DMS53 (cell line): ENCODE data around the gene ADAT3.
"Not testable (repeated sequence)": the region's sequence is repeated elsewhere in the genome, so short reads cannot be mapped to it uniquely, and the experiment has no call there.

Experiments
- DNase-seq: peaks from one replicate; lab custom pipeline; 2025; lab: John Stamatoyannopoulos, UW

Gene ADAT3

GRCh38 chr19:1882786-1883692, 22.2 kb upstream of the ADAT3 start:
- DNase-seq = no peak

GRCh38 chr19:1883784-1884183, 21.4 kb upstream of the ADAT3 start:
- DNase-seq = no peak

- DNase-seq = no peak
These were observed 20.9 kb upstream of the ADAT3 start for GRCh38 chr19:1884291-1884718.

DNA sequence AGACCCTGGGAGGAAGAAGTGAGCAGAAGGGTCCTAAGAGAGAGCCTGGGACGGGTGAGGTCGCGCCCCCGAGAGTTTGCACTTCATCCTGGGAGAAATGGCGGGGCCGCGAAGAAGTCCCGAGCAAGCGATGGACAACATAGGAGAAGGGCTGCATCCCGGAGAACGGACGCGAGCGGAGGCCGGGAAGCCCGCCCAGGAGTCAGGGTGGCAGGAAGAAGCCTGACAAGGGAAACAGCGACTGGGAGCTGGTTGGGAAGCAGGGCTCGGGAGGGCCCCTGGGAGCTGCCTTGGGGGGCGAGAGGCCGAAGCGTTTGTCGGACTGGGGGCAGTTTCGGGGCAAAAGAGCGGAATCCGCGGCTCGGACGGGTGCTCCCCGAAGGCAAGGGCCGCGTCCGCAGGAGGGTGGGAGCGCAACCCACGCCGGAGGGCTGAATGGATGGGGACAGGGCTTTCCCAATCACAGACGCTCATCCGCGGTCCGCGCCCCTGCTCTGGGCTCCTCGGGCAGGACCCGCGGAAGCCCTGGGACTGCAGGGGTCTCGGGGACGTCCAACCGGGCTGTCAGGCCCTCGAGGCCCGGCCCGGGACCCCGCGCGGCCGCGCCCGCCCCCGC, 20.4 kb upstream of the ADAT3 start:
- DNase-seq = peak; percentile 46

DNA sequence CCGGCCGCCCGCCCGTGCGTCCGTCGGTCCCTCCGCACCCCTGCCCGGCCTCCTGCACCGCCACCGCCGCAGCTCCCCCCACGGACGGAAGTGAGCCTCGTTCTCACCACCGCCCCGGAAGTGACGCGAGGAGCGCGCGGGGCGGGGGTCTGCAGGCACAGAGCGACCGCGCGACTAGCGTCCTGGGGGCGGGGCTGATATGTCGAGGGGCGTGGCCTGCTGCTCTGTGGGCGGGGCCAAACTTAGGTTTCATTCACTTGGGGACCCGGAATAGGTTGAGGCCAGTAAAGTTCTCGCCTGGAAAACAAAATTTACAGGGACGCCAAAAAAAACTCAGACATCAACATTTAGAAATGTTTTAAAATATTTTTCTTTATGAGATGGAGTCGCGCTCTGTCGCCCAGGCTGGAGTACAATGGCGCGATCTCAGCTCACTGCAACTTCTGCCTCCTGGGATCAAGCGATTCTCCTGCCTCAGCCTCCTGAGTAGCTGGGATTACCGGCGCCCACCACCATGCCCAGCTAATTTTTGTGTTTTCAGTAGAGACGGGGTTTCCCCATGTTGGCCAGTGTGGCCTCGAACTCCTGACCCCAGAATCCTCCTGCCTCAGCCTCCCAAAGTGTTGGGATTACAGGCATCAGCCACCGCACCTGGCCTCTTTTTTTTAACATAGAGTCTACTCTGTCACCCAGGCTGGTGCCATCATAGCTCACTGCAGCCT, 19.6 kb upstream of the ADAT3 start, which contains the start of gene ABHD17A:
TSS of gene ABHD17A (minus strand) at position 99 of the 722 bp plus-strand sequence. CDS start 3,930 bp downstream, outside the sequence.
- peak; percentile 95 for DNase-seq

DNA sequence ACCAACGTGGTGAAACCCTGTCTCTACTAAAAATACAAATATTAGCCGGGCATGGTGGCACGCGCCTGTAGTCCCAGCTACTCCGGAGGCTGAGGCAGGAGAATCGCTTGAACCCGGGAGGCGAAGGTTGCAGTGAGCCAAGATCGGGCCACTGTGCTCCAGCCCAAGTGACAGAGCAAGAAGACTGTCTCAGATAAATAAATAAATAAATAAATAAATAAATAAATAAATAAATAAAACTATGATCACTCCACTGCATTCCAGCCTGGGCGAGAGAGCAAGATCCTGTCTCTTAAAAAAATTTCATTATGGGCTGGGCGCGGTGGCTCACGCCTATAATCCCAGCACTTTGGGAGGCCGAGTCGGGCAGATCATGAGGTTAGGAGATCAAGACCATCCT, 18.8 kb upstream of the ADAT3 start:
- not testable (repeated sequence) for DNase-seq

- no peak for DNase-seq
These were observed 16.8 kb upstream of the ADAT3 start for GRCh38 chr19:1888385-1888784.

DNA sequence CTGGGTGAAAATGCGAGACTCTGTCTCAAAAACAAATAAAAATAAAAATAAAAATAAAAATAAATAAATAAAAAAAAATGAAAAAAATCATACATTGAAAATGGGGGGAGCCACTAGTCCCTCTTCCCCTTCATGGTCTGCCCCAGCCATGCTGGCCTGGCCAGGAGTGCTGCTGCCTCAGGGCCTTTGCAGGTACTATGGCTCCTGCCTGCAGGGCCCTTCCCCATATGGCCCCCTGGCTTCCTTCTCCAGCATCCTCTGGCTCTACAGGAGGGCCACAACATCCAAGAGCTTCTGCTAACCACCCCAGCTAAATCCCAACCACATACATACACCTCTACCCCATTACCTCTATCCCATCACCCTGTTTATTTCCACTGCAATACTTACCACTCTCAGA, 15.3 kb upstream of the ADAT3 start:
- DNase-seq = no peak

GRCh38 chr19:1893791-1894190, 11.4 kb upstream of the ADAT3 start:
- DNase-seq = no peak

GRCh38 chr19:1896508-1896907, 8.7 kb upstream of the ADAT3 start:
- DNase-seq = no peak

DNA sequence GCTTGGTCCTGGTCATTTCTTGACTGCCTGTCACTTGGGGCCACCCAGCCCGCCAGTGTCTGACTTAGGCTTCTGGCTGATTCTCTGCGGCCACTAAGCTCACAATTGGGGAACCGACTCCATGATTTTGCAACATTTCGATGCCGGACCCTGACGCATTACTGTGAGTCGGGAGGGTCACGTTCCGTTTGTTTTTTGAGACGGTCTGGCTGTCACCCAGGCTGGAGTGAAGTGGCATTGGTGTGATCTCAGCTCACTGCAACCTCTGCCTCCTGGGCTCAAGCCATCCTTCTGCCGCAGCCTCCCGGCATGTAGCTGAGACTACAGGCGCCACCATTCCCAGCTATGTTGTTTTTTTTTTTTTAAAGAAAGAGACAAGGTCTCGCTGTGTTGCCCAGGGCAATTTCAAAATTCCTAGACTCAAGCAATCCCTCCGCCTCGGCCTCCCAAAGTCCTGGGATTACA, 3.2 kb upstream of the ADAT3 start:
- no peak for DNase-seq

DNA sequence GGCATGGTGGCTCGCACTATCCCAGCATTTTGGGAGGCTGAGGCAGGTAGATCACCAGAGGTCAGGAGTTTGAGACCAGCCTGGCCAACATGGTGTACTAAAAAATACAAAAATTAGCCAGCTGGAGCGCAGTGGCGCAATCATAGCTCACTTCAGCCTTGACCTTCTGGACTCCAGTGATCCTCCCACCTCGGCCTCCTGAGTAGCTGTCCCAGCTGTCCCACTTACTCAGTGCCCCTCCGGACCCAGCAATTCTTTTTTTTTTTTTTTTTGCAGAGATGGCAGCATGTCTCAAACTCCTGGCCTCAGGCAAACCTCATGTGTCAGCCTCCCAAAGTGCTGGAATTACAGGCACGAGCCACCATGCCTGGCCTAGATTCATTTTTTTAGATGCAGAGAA, 2.3 kb upstream of the ADAT3 start:
- no peak for DNase-seq

DNA sequence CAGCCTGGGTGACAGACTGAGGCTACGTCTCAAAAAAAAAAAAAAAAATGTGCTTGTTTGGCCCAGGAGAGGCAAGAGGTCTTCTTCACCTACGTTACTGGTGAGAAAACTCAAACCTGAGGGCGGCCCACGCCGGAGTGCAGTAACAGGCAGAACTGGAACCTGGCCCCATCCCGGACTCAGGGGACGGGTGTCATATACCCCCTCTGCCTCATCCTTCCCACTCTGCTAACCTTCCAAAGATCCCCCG, 414 bp upstream of the ADAT3 start:
- no peak for DNase-seq

DNA sequence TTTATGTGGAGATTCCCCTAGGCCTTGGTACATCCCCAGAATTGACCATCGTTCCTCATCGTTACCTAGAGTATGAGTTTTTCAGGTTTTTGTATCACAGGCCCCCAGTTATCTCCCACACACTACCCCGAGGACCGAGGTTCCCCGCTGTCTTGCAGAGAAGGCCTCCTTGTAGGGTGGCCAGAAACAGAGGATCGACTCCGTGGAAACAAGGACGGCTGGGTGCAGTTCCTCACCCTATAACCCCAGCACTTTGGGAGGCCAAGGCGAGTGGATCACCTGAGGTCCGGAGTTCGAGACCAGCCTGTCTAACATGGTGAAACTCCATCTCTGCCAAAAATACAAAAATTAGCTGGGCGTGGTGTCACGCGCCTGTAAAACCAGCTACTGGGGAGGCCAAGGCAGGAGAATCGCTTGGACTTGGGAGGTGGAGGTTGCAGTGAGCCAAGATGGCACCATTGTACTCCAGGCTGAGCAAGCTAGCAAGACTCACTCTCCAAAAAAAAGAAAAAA, 720 bp downstream of the ADAT3 start:
- DNase-seq = no peak

GRCh38 chr19:1906985-1907562, 1.9 kb downstream of the ADAT3 start:
- DNase-seq = no peak

- peak; percentile 85 for DNase-seq
These were observed 2.6 kb downstream of the ADAT3 start for GRCh38 chr19:1907563-1908363.

DNA sequence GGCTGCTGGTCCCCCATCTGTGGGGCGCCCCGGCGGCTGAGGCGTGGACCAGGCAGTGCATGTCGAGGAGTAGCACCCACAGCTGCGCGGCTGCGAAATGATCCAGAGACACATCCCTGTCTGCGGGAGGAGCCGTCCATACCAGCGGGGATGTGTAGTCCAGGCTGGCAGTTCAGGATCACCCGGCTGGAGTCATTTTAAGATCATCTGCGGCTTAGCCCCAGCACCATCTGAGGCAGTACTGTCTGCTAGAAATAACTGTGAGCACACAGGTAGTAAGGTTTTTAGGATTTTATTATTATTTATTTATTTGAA, 3.1 kb downstream of the ADAT3 start:
- DNase-seq = peak; percentile 72

GRCh38 chr19:1909761-1910080, 4.5 kb downstream of the ADAT3 start:
- no peak for DNase-seq

- no peak for DNase-seq
These were observed 5.0 kb downstream of the ADAT3 start for GRCh38 chr19:1910177-1910576.

- DNase-seq = no peak
These were observed 5.9 kb downstream of the ADAT3 start for GRCh38 chr19:1911098-1911497.

GRCh38 chr19:1911995-1912394, 6.8 kb downstream of the ADAT3 start:
- no peak for DNase-seq
